Panc1 (cell line): ENCODE results near the gene GPS1.

Experiments used
- POLR2AphosphoS5 ChIP-seq: IDR thresholded peaks from 2 replicates; pipeline ENCODE4 v1.6.1; 2012; ENCODE audit warnings: mild to moderate bottlenecking, low read depth, low read length, moderate library complexity
- TF ChIP-seq, protein P1 (sequence below): fragments of 450-650 bp; IDR thresholded peaks from 2 replicates; pipeline ENCODE4 v1.5.1; 2017; ENCODE audit warnings: mild to moderate bottlenecking
- TF ChIP-seq, protein P2 (sequence below), 2 experiments: IDR thresholded peaks; 2 replicates each; pipeline ENCODE4 v1.6.1; 2011 to 2012; ENCODE audit warnings: low read depth in 2 of 2, control low read depth in 1 of 2, low read length in 1 of 2, mild to moderate bottlenecking in 1 of 2, moderate library complexity in 1 of 2; ENCODE audit not compliant: insufficient read depth in 1 of 2

DNA sequence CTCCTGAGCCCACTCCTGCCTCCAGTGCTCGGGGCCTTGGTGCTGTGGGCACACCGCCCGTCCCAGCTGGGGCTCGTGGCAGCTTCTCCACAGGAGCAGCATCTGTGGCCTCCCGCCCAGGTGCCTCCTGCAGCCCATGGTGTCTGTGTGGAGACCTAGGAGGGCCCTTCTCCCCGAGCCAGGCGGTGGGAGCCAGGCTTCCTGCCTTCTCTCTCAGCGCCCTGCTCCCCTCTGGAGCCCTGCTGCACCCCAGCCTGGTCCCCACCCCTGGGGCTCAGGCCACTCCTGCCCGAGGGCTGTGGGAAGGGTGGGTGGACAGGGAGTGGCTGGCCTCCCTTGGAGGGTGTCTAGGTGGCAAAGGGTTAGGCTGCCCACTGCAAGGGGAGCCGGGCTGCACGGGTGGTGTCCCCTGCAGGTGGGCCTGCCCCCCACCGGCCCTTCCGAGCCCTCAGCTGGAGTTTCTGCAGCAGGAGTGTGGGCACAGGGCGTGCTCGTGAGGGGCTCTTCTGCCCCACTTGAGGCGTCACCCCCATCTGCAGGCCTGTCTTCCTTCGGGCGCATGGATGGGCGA, 40.0 kb upstream of the GPS1 start:
- TF ChIP-seq, protein P1, sequence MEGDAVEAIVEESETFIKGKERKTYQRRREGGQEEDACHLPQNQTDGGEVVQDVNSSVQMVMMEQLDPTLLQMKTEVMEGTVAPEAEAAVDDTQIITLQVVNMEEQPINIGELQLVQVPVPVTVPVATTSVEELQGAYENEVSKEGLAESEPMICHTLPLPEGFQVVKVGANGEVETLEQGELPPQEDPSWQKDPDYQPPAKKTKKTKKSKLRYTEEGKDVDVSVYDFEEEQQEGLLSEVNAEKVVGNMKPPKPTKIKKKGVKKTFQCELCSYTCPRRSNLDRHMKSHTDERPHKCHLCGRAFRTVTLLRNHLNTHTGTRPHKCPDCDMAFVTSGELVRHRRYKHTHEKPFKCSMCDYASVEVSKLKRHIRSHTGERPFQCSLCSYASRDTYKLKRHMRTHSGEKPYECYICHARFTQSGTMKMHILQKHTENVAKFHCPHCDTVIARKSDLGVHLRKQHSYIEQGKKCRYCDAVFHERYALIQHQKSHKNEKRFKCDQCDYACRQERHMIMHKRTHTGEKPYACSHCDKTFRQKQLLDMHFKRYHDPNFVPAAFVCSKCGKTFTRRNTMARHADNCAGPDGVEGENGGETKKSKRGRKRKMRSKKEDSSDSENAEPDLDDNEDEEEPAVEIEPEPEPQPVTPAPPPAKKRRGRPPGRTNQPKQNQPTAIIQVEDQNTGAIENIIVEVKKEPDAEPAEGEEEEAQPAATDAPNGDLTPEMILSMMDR: no peak
- TF ChIP-seq, protein P2, sequence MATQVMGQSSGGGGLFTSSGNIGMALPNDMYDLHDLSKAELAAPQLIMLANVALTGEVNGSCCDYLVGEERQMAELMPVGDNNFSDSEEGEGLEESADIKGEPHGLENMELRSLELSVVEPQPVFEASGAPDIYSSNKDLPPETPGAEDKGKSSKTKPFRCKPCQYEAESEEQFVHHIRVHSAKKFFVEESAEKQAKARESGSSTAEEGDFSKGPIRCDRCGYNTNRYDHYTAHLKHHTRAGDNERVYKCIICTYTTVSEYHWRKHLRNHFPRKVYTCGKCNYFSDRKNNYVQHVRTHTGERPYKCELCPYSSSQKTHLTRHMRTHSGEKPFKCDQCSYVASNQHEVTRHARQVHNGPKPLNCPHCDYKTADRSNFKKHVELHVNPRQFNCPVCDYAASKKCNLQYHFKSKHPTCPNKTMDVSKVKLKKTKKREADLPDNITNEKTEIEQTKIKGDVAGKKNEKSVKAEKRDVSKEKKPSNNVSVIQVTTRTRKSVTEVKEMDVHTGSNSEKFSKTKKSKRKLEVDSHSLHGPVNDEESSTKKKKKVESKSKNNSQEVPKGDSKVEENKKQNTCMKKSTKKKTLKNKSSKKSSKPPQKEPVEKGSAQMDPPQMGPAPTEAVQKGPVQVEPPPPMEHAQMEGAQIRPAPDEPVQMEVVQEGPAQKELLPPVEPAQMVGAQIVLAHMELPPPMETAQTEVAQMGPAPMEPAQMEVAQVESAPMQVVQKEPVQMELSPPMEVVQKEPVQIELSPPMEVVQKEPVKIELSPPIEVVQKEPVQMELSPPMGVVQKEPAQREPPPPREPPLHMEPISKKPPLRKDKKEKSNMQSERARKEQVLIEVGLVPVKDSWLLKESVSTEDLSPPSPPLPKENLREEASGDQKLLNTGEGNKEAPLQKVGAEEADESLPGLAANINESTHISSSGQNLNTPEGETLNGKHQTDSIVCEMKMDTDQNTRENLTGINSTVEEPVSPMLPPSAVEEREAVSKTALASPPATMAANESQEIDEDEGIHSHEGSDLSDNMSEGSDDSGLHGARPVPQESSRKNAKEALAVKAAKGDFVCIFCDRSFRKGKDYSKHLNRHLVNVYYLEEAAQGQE (IDR thresholded peaks at IDR 0.05; ENCODE audit: insufficient read depth in 1 of 2, low read depth in 2 of 2, low read length in 1 of 2): no peak
- no peak for TF ChIP-seq POLR2AphosphoS5
